ENCODE data around the gene ZNF519. TPM values are rescaled to one million over a fixed set of nuclear protein-coding genes. Genes with fewer than 3 reads are reported as not detected.

ZNF519 gene
- total RNA-seq, 1 donor from 2014 or later = 6.3 TPM

DNA sequence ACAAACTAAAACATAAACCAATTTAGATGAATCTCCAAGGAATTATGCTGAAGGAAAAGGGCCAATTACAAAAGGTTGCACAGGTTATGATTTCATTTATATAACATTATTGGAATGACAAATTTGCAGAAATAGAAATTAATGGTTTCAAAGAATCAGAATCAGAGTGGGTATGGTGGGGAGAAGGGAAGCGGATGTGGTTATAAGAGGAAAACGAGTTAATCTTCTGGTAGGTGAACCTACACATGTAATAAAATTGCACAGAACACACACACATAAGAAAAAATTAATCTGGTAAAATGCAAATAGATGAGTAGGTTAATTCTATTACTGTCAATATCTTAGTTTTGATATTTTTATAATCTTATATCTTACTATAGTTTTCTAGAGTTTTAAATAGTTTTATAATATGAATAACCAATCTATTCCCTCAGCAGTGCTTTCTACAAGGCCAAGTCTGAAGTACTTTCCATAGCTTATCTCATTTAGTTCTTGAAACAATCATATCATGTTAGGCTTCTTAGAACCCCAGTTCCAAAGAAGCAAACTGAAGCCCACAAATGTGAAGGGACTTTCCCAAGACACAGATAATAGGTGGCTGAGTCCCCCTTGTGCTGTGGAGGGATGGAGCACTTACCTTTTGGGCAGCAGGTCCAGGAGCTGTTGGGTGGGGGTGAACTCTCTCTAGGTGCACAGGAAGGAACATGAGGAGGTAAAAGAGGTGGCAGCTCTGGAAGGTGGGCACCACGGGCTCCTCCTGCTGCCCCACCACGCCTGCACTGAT is 31.5 kb downstream of the ZNF519 start:
- Histone ChIP-seq H3K4me1 (ENCODE audit: control insufficient read depth in 3 of 3, insufficient read depth in 3 of 3, low read length in 3 of 3) (no peaks in the 10 kb centered on the region), H3K4me3 (ENCODE audit: low read length in 3 of 3) (no peak overlapping the region), H3K27ac (ENCODE audit: low read depth, low read length) (no peak overlapping the region), H3K27me3 (ENCODE audit: control insufficient read depth in 3 of 3, insufficient read depth in 3 of 3, low read length in 3 of 3) (no peaks in the 10 kb centered on the region), H3K36me3 (ENCODE audit: control insufficient read depth in 3 of 3, insufficient read depth in 3 of 3, low read length in 3 of 3) (peaks cover 2 to 3% (median 3%) of the 10 kb centered on the region in 3 donors), H3K9ac (ENCODE audit: low read depth in 1 of 3, low read length in 3 of 3) (no peak overlapping the region), H3K9me3 (ENCODE audit: control insufficient read depth in 3 of 3, low read length in 3 of 3) (peaks cover 0 to 7% (median 0%) of the 10 kb centered on the region in 3 donors)

DNA sequence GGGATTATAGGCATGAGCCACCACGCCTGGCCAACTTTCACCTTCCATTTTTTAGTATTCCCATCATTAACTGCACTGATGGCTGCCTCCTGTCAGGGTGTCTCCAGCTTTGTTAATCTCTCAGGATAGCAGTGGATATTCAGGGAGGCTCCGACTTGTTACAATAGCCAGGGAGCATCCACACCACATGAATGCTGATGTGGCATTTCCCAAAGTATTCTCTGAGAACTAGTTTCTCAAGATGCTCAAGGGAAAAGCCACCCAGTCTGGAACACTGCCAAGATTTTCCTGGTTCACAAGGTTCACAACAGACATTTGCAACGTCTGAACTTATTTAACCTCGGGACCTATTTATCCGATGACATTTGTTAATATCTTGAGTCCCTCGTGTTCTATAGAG is 33.8 kb downstream of the ZNF519 start:
- peaks cover 0 to 2% (median 0%) of the 10 kb centered on the region in 3 donors for H3K9me3 ChIP-seq (ENCODE audit: control insufficient read depth in 3 of 3, low read length in 3 of 3)
- H3K4me1 ChIP-seq (ENCODE audit: control insufficient read depth in 3 of 3, insufficient read depth in 3 of 3, low read length in 3 of 3) = no peaks in the 10 kb centered on the region
- no peaks in the 10 kb centered on the region for H3K27me3 ChIP-seq (ENCODE audit: control insufficient read depth in 3 of 3, insufficient read depth in 3 of 3, low read length in 3 of 3)
- peaks cover 0 to 3% (median 2%) of the 10 kb centered on the region in 3 donors for H3K36me3 ChIP-seq (ENCODE audit: control insufficient read depth in 3 of 3, insufficient read depth in 3 of 3, low read length in 3 of 3)
- no peak overlapping the region for H3K27ac ChIP-seq (ENCODE audit: low read depth, low read length)
- no peak overlapping the region for H3K9ac ChIP-seq (ENCODE audit: low read depth in 1 of 3, low read length in 3 of 3)
- H3K4me3 ChIP-seq (ENCODE audit: low read length in 3 of 3) = no peak overlapping the region

DNA sequence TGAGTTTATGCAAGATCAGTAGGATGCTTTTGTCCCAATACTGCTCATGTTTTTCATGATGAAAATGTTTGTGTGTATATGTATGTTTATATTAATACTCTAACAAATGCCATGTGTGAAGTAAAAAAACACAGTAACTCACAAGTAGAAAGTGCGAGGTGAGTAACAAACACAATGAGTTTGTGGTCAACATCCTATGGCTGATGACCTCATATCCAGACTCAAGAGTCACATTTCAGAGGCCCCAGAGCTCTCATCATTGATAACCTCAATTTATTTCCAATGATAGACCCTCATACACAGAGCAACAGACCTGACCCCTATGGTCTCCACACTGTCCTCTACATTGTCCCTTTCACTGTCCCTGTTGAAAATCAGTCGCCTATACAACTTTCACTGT is 34.5 kb downstream of the ZNF519 start:
- Histone ChIP-seq H3K4me3 (ENCODE audit: low read length in 3 of 3) (no peak overlapping the region), H3K9ac (ENCODE audit: low read depth in 1 of 3, low read length in 3 of 3) (no peak overlapping the region), H3K9me3 (ENCODE audit: control insufficient read depth in 3 of 3, low read length in 3 of 3) (peaks cover 0 to 2% (median 0%) of the 10 kb centered on the region in 3 donors)

DNA sequence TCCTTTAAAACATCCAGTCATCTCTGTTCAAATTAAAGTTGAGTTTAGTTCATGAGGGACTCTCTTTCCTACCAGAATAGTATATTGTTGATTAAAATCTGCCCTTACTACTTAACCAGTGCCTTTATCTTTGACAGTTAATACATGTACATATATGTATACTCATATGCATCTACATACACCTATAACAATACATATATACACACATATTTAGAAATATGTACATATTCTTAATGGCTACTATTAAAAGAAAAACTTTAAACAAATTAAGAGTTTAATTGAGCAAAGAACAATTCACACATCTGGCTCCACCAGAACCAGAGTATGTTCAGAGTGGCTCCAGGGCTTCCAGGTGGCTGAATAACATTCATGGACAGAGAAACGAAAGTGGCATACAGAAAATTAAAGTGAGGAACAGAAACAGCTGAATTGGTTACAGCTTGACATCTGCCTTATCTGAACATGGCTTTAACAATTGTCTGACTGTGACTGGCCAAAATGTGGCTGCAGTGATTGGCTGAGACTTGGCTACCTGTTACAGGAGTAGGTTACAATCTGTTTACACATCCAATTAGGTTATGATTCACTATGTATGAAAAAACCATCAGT is 38.8 kb downstream of the ZNF519 start:
- Histone ChIP-seq H3K27me3 (ENCODE audit: control insufficient read depth in 3 of 3, insufficient read depth in 3 of 3, low read length in 3 of 3) (no peaks in the 10 kb centered on the region), H3K27ac (ENCODE audit: low read depth, low read length) (no peak overlapping the region), H3K9ac (ENCODE audit: low read depth in 1 of 3, low read length in 3 of 3) (no peak overlapping the region), H3K4me3 (ENCODE audit: low read length in 3 of 3) (no peak overlapping the region), H3K9me3 (ENCODE audit: control insufficient read depth in 3 of 3, low read length in 3 of 3) (no peaks in the 10 kb centered on the region), H3K36me3 (ENCODE audit: control insufficient read depth in 3 of 3, insufficient read depth in 3 of 3, low read length in 3 of 3) (no peaks in the 10 kb centered on the region), H3K4me1 (ENCODE audit: control insufficient read depth in 3 of 3, insufficient read depth in 3 of 3, low read length in 3 of 3) (no peaks in the 10 kb centered on the region)

More for the DNA sequence above, 34.5 kb downstream of the ZNF519 start:
- Histone ChIP-seq H3K27ac (ENCODE audit: low read depth, low read length) (no peak overlapping the region), H3K4me1 (ENCODE audit: control insufficient read depth in 3 of 3, insufficient read depth in 3 of 3, low read length in 3 of 3) (no peaks in the 10 kb centered on the region), H3K27me3 (ENCODE audit: control insufficient read depth in 3 of 3, insufficient read depth in 3 of 3, low read length in 3 of 3) (no peaks in the 10 kb centered on the region), H3K36me3 (ENCODE audit: control insufficient read depth in 3 of 3, insufficient read depth in 3 of 3, low read length in 3 of 3) (peaks cover 0 to 3% (median 2%) of the 10 kb centered on the region in 3 donors)

DNA sequence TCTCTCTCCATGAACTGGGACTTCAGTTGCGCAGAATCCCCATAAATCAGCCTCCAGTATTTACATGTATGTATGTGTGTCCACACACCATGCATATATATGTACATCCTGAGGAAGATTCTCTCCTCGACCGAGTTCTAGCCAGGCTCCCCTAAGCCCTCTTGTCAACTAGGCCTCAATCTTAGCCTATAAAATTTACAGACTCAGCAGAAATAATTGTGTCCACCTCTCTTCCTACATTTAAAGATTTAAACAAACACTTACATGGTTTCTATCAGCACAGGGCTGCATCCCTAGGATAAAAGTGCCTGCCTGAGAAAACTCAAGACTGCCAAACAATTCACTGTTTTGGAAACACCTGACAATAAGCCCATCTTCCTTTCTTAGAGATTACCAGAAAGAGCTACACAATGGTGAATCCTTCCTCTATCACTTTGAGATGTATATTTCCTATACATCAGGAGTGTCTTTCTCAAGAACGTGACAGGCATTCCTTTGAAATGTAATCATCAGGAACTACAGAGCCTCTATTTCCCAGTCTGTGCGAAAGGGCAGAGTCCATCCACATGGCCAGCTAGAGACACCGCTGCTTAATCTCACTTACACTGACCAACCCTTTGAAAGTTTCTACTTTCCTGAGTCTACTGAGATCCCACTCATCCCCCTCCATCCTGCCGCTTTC is 39.5 kb downstream of the ZNF519 start:
- Histone ChIP-seq H3K9me3 (ENCODE audit: control insufficient read depth in 3 of 3, low read length in 3 of 3) (no peaks in the 10 kb centered on the region), H3K27ac (ENCODE audit: low read depth, low read length) (no peak overlapping the region), H3K9ac (ENCODE audit: low read depth in 1 of 3, low read length in 3 of 3) (no peak overlapping the region), H3K4me1 (ENCODE audit: control insufficient read depth in 3 of 3, insufficient read depth in 3 of 3, low read length in 3 of 3) (no peaks in the 10 kb centered on the region), H3K36me3 (ENCODE audit: control insufficient read depth in 3 of 3, insufficient read depth in 3 of 3, low read length in 3 of 3) (no peaks in the 10 kb centered on the region), H3K4me3 (ENCODE audit: low read length in 3 of 3) (no peak overlapping the region), H3K27me3 (ENCODE audit: control insufficient read depth in 3 of 3, insufficient read depth in 3 of 3, low read length in 3 of 3) (no peaks in the 10 kb centered on the region)

DNA sequence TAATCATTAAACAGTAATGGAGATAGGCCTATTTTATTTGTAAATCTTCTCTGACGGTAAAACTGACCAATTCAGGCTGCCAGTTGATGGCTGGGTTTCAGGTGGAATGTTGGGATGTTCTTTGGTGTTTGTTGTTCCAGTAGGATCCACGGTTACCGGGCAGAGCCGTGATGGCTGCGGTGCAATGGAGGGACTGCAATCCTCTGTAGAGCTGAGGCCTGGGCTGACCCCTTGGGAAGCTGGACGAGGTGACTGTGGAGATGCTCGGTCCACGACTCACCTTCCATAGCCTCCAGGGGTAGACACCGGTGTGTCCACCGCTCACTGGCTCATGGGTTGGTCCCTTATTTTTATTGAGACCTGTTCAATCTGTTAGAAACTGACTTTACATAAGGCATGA is 42.5 kb downstream of the ZNF519 start:
- Histone ChIP-seq H3K36me3 (ENCODE audit: control insufficient read depth in 3 of 3, insufficient read depth in 3 of 3, low read length in 3 of 3) (no peaks in the 10 kb centered on the region), H3K9me3 (ENCODE audit: control insufficient read depth in 3 of 3, low read length in 3 of 3) (no peaks in the 10 kb centered on the region), H3K27ac (ENCODE audit: low read depth, low read length) (no peak overlapping the region), H3K4me1 (ENCODE audit: control insufficient read depth in 3 of 3, insufficient read depth in 3 of 3, low read length in 3 of 3) (peaks cover 4 to 10% (median 8%) of the 10 kb centered on the region in 3 donors), H3K9ac (ENCODE audit: low read depth in 1 of 3, low read length in 3 of 3) (no peak overlapping the region), H3K4me3 (ENCODE audit: low read length in 3 of 3) (no peak overlapping the region), H3K27me3 (ENCODE audit: control insufficient read depth in 3 of 3, insufficient read depth in 3 of 3, low read length in 3 of 3) (no peaks in the 10 kb centered on the region)

DNA sequence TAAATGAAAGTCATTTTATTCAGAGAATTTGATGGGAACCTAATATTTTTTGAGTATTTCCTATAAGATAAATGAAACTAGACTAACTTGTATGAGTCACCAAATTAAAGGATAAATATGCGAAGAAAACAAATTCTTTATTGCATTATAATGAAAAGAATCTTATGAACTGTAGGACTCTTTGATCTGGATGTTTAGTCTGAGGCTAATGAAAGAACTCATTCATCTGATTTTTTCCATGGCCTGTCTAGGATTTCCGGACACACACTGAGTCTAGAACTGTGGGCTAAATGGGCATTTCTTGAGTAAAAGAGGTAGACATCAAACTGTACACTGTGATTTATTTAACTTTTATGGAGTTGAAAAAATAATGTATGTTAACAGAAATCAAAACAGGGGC is 43.0 kb downstream of the ZNF519 start:
- no peaks in the 10 kb centered on the region for H3K36me3 ChIP-seq (ENCODE audit: control insufficient read depth in 3 of 3, insufficient read depth in 3 of 3, low read length in 3 of 3)
- peaks cover 4 to 10% (median 8%) of the 10 kb centered on the region in 3 donors for H3K4me1 ChIP-seq (ENCODE audit: control insufficient read depth in 3 of 3, insufficient read depth in 3 of 3, low read length in 3 of 3)
- no peak overlapping the region for H3K27ac ChIP-seq (ENCODE audit: low read depth, low read length)
- no peak overlapping the region for H3K4me3 ChIP-seq (ENCODE audit: low read length in 3 of 3)
- H3K9ac ChIP-seq (ENCODE audit: low read depth in 1 of 3, low read length in 3 of 3) = no peak overlapping the region
- no peaks in the 10 kb centered on the region for H3K27me3 ChIP-seq (ENCODE audit: control insufficient read depth in 3 of 3, insufficient read depth in 3 of 3, low read length in 3 of 3)
- no peaks in the 10 kb centered on the region for H3K9me3 ChIP-seq (ENCODE audit: control insufficient read depth in 3 of 3, low read length in 3 of 3)

DNA sequence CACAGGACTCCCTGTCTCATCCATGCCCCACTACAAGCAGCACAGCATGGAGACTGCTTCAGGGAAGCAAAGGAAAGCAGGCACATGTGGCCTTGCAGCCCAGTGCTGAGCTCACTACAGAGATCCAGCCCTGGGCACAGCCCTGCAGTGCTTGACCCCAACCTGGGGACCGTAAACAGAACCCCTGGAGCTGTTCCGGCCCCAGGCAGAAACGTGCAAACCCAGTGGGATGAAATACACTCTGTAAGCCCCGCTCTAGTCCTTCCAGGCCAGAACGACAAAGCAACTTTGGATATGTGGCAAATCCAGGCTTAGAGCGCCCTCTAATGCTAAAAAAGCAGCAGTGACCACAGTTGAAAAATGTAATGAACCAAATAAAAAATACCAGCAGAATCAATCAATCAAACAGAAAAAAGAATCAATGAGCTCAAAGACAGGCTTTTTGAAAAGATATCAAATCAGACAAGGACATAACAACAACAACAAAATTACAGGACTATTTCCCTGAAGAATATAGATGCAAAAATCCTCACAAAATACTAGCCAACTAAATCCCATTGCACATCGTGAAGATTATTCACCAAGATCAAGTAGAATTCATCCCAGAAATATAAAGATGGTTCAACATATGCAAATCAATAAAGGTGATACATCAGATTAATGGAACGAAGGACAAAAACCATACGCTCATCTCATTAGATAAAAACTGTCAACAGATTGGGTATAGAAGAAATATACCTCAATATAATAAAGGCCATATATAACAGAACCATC is 45.6 kb downstream of the ZNF519 start:
- Histone ChIP-seq H3K27me3 (ENCODE audit: control insufficient read depth in 3 of 3, insufficient read depth in 3 of 3, low read length in 3 of 3) (no peaks in the 10 kb centered on the region), H3K36me3 (ENCODE audit: control insufficient read depth in 3 of 3, insufficient read depth in 3 of 3, low read length in 3 of 3) (peaks cover 0 to 3% (median 0%) of the 10 kb centered on the region in 3 donors), H3K9ac (ENCODE audit: low read depth in 1 of 3, low read length in 3 of 3) (peak overlapping the region in 1 of 3 donors; percentile 50), H3K4me3 (ENCODE audit: low read length in 3 of 3) (no peak overlapping the region), H3K9me3 (ENCODE audit: control insufficient read depth in 3 of 3, low read length in 3 of 3) (no peaks in the 10 kb centered on the region), H3K27ac (ENCODE audit: low read depth, low read length) (no peak overlapping the region), H3K4me1 (ENCODE audit: control insufficient read depth in 3 of 3, insufficient read depth in 3 of 3, low read length in 3 of 3) (peaks cover 4 to 10% (median 8%) of the 10 kb centered on the region in 3 donors)

DNA sequence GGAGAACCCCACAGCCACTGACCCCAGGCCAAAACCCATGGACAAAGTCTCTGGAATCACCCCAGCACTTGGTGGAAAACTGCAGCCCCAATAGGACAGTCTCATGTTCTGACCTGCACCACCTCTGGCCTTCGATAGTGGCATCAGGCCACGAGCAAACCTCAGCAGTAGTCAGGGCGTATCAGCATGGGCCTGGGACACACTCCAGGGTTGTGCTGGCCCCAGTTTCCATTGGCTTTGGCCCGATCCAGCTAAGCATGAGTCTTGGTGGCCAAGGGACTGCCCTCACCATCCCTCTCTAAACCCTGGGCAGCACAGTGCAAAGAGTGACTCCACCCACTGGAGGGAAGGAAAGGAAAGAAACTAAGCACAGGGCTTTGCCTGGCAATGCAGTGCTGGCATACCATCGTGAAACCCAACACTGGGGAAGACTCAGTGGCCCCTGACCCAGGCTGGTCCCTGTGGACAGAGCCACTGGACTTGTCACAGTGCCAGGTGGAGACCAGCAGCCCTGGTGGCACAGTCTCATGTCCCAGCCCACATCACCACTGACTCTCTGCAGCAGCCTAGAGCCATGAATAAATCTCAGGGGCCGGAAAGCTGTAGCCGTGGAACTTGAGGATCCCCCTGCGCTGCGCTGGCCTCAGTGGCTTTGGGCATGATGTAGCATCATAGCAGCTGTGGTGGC is 46.3 kb downstream of the ZNF519 start:
- Histone ChIP-seq H3K9me3 (ENCODE audit: control insufficient read depth in 3 of 3, low read length in 3 of 3) (no peaks in the 10 kb centered on the region), H3K9ac (ENCODE audit: low read depth in 1 of 3, low read length in 3 of 3) (peak overlapping the region in 1 of 3 donors; percentile 50), H3K36me3 (ENCODE audit: control insufficient read depth in 3 of 3, insufficient read depth in 3 of 3, low read length in 3 of 3) (peaks cover 0 to 3% (median 0%) of the 10 kb centered on the region in 3 donors), H3K4me3 (ENCODE audit: low read length in 3 of 3) (no peak overlapping the region), H3K27ac (ENCODE audit: low read depth, low read length) (no peak overlapping the region), H3K4me1 (ENCODE audit: control insufficient read depth in 3 of 3, insufficient read depth in 3 of 3, low read length in 3 of 3) (peaks cover 4 to 10% (median 8%) of the 10 kb centered on the region in 3 donors), H3K27me3 (ENCODE audit: control insufficient read depth in 3 of 3, insufficient read depth in 3 of 3, low read length in 3 of 3) (no peaks in the 10 kb centered on the region)

Data from skeletal muscle tissue (tissue), 4 donors.